Panc1 (cell line): ENCODE data around the gene MYO18A. TPM values are rescaled to one million over a fixed set of nuclear protein-coding genes. Genes with fewer than 3 reads are reported as not detected.

Source experiments
- ATAC-seq: fragments of 200-7000 bp; cut with Tn5 transposase; 2 replicates; pipeline ENCODE4 v1.9.1; 2020; ENCODE audit warnings: mild to moderate bottlenecking, moderate library complexity
- BruUV-seq: library from RNA; stranded (reverse); fragments of 400-500 nt; replicated peaks from 2 replicates; lab custom pipeline; 2021; lab: Mats Ljungman, UMichigan
- CTCF ChIA-PET: fragments of 300-600 bp; sonication (Branson Sonifier 250); formaldehyde crosslinking; loops from one replicate; lab custom pipeline; 2022; ENCODE audit warnings: antibody characterized with exemption; lab: Charles Lee
- POLR2A ChIA-PET: fragments of 300-600 bp; sonication (Branson Sonifier 250); formaldehyde crosslinking; loops from one replicate; lab custom pipeline; 2022; ENCODE audit warnings: antibody characterized with exemption; lab: Charles Lee
- DNase-seq: peaks from one replicate; pipeline ENCODE4 v3.0.0-alpha.2; 2010; ENCODE audit warnings: low read depth, low spot score
- H3K27ac ChIP-seq: 2 replicates; pipeline ENCODE4 v1.5.1; 2011; ENCODE audit warnings: mild to moderate bottlenecking, low read length, inconsistent platforms
- H3K27me3 ChIP-seq: fragments of 200-500 bp; sonication (Bioruptor generic); 2 replicates; pipeline ENCODE4 v1.6.0; 2014; ENCODE audit warnings: low read length, inconsistent platforms; ENCODE audit not compliant: control insufficient read depth, insufficient read depth
- H3K36me3 ChIP-seq: fragments of 200-500 bp; sonication (Bioruptor generic); 2 replicates; pipeline ENCODE4 v1.5.1; 2014; ENCODE audit warnings: inconsistent platforms, mild to moderate bottlenecking, low read length, moderate library complexity; ENCODE audit not compliant: control insufficient read depth, insufficient read depth
- H3K4me1 ChIP-seq: 2 replicates; pipeline ENCODE4 v1.5.1; 2011; ENCODE audit warnings: inconsistent platforms, mild to moderate bottlenecking, low read length, moderate library complexity; ENCODE audit not compliant: control insufficient read depth, insufficient read depth
- H3K4me3 ChIP-seq, 2 experiments: 2 replicates each; pipeline ENCODE4 v1.5.1; 2011 to 2012; ENCODE audit warnings: low read depth in 2 of 2, low read length in 2 of 2, mild to moderate bottlenecking in 2 of 2, inconsistent platforms in 1 of 2, moderate library complexity in 1 of 2
- H3K9me3 ChIP-seq: fragments of 200-500 bp; sonication (Bioruptor generic); 2 replicates; pipeline ENCODE4 v1.5.1; 2014; ENCODE audit warnings: low read depth, mild to moderate bottlenecking, inconsistent platforms, low read length, moderate library complexity; ENCODE audit not compliant: control insufficient read depth, insufficient read depth
- POLR2AphosphoS5 ChIP-seq: IDR thresholded peaks from 2 replicates; pipeline ENCODE4 v1.6.1; 2012; ENCODE audit warnings: mild to moderate bottlenecking, low read depth, low read length, moderate library complexity
- REST ChIP-seq, 2 experiments: IDR thresholded peaks; 2 replicates each; pipeline ENCODE4 v1.6.1; 2011 to 2012; ENCODE audit warnings: low read depth in 2 of 2, control low read depth in 1 of 2, low read length in 1 of 2, mild to moderate bottlenecking in 1 of 2, moderate library complexity in 1 of 2; ENCODE audit not compliant: insufficient read depth in 1 of 2
- SIN3A ChIP-seq: IDR thresholded peaks from 2 replicates; pipeline ENCODE4 v1.6.1; 2012; ENCODE audit warnings: low read depth, mild to moderate bottlenecking, low read length, moderate library complexity, borderline replicate concordance; ENCODE audit not compliant: insufficient read depth
- TCF7L2 ChIP-seq: IDR thresholded peaks from 2 replicates; pipeline ENCODE4 v1.6.1; 2011; ENCODE audit warnings: mild to moderate bottlenecking, low read depth, low read length, inconsistent platforms
- in situ Hi-C: cut with HindIII; loops from 2 replicates; pipeline ENCODE4 v1.10.0; 2016; ENCODE audit warnings: low sequenced_read_pairs, low pct_unique_long_range_greater_than_20kb
- intact Hi-C: fragments of 100-400 bp; cut with micrococcal nuclease; formaldehyde crosslinking; loops from one replicate; pipeline ENCODE4 v1.10.0; 2022; ENCODE audit not compliant: unreplicated experiment
- total RNA-seq: library from RNA; stranded (reverse); gene quantifications from one replicate; pipeline ENCODE4 v1.2.1, GENCODE V29; 2021; ENCODE audit not compliant: unreplicated experiment
- TF ChIP-seq, protein P1 (sequence below): fragments of 450-650 bp; IDR thresholded peaks from 2 replicates; pipeline ENCODE4 v1.5.1; 2017; ENCODE audit warnings: mild to moderate bottlenecking

Gene MYO18A
- total RNA-seq, 1 experiment from 2014 or later = 108 TPM

DNA sequence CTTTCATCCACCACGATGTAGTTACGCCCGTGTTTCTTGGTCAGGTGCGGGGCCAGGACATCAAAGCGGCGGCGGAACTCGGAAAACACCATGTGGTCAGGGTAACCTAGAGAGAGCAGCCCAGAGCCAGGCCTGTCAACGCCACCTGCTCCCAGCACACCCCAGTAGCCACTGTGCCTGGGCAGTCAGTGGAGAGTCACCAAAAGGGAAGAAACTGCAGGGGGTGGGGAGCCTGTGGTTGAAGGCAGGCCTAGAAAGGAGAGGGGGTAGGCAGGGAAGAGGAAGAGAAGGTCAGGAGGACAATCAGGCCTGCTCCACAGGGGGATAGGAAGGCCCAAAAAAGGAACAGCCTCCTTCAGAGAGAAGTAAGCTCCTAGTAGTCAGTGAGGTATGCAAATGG lies 73.1 kb downstream of the MYO18A start:
- Histone ChIP-seq H3K4me1 (peaks cover 12% of the 10 kb centered on the region), H3K9me3 (no peaks in the 10 kb centered on the region), H3K27me3 (no peaks in the 10 kb centered on the region), H3K4me3 (no peak overlapping the region), H3K27ac (no peak overlapping the region), H3K36me3 (peaks cover 5% of the 10 kb centered on the region; the same call in 1 of the 2 replicates)
- TF ChIP-seq SIN3A (no peak), REST (IDR thresholded peaks at IDR 0.05; ENCODE audit: insufficient read depth in 1 of 2, low read depth in 2 of 2, low read length in 1 of 2) (no peak), POLR2AphosphoS5 (no peak), TCF7L2 (no peak)
- TF ChIP-seq, protein P1, sequence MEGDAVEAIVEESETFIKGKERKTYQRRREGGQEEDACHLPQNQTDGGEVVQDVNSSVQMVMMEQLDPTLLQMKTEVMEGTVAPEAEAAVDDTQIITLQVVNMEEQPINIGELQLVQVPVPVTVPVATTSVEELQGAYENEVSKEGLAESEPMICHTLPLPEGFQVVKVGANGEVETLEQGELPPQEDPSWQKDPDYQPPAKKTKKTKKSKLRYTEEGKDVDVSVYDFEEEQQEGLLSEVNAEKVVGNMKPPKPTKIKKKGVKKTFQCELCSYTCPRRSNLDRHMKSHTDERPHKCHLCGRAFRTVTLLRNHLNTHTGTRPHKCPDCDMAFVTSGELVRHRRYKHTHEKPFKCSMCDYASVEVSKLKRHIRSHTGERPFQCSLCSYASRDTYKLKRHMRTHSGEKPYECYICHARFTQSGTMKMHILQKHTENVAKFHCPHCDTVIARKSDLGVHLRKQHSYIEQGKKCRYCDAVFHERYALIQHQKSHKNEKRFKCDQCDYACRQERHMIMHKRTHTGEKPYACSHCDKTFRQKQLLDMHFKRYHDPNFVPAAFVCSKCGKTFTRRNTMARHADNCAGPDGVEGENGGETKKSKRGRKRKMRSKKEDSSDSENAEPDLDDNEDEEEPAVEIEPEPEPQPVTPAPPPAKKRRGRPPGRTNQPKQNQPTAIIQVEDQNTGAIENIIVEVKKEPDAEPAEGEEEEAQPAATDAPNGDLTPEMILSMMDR = no peak
- POLR2A ChIA-PET = no interaction called here
- DNase-seq (no peak), ATAC-seq (no peak)
- CTCF ChIA-PET = interaction anchor here (2.5 kb wide), 1 partner anchor 142 kb away, joined by 6 read pairs; no protein-coding TSS in a partner anchor
- intact Hi-C loops (no loop called here), in situ Hi-C loops (no loop called here)
- BruUV-seq = no TSS peak

GRCh38 chr17:29103341-29103740 lies 76.9 kb downstream of the MYO18A start:
- ChIA-PET CTCF (no interaction called here), POLR2A (no interaction called here)
- Histone ChIP-seq H3K36me3 (peaks cover 2% of the 10 kb centered on the region; the same call in 1 of the 2 replicates), H3K9me3 (no peaks in the 10 kb centered on the region), H3K27ac (no peak overlapping the region), H3K4me1 (peaks cover 6% of the 10 kb centered on the region), H3K27me3 (no peaks in the 10 kb centered on the region), H3K4me3 (no peak overlapping the region)
- TF ChIP-seq SIN3A (no peak), TCF7L2 (no peak), POLR2AphosphoS5 (no peak), REST (IDR thresholded peaks at IDR 0.05; ENCODE audit: insufficient read depth in 1 of 2, low read depth in 2 of 2, low read length in 1 of 2) (no peak)
- TF ChIP-seq, protein P1 = no peak
- DNase-seq (no peak), ATAC-seq (0 out of 2 replicates have a peak, but pooled peaks have one; percentile 27)
- in situ Hi-C loops = no loop called here
- BruUV-seq = no TSS peak
- intact Hi-C loops = no loop called here
